ENCODE results near the gene NUDT17. TPM values are rescaled to one million over a fixed set of nuclear protein-coding genes. Genes with fewer than 3 reads are reported as not detected.

NUDT17 gene
- total and polyA plus RNA-seq, 2 experiments from 2014 or later = 2.8 to 4.3 TPM

DNA sequence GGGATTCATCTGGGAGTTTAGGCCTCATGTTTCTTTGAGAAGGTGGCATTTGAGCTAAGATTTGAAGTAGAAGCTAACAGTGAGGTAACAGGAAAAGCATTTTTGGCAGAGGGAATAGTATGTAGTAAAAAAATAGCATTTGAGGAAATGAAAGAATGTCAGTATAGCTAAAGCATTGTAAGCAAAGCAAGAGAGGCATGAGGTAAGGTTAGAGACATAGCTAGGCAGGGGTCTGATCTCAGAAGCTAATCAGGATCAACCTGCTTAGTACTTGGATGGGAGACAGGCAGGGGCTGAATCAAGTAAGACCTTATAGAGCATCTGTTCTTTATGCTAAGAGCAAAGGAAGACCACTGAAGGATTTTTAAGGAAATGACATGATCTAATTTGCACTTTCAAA is 17.5 kb upstream of the NUDT17 start:
- H3K36me3 Mint-ChIP-seq (ENCODE audit: low read depth) = peaks cover 72% of the 10 kb centered on the region
- TF ChIP-seq STAT1 (IDR thresholded peaks at IDR 0.05; ENCODE audit: unreplicated experiment) = no peak
- TF ChIP-seq ZNF114 (CRISPR knock-in tag; IDR thresholded peaks at IDR 0.05) = no peak
- no peak for TF ChIP-seq ETS1 (IDR thresholded peaks at IDR 0.05)
- TF ChIP-seq ZNF331 (CRISPR knock-in tag; IDR thresholded peaks at IDR 0.05; ENCODE audit: low read depth) = no peak
- TF ChIP-seq CREB1 (CRISPR knock-in tag; IDR thresholded peaks at IDR 0.05; ENCODE audit: low read depth) = no peak
- no peak for TF ChIP-seq ZNF462 (CRISPR knock-in tag; IDR thresholded peaks at IDR 0.05)
- TF ChIP-seq POLR2AphosphoS5 (IDR thresholded peaks at IDR 0.05; ENCODE audit: low read depth) = no peak
- TF ChIP-seq, protein P1, sequence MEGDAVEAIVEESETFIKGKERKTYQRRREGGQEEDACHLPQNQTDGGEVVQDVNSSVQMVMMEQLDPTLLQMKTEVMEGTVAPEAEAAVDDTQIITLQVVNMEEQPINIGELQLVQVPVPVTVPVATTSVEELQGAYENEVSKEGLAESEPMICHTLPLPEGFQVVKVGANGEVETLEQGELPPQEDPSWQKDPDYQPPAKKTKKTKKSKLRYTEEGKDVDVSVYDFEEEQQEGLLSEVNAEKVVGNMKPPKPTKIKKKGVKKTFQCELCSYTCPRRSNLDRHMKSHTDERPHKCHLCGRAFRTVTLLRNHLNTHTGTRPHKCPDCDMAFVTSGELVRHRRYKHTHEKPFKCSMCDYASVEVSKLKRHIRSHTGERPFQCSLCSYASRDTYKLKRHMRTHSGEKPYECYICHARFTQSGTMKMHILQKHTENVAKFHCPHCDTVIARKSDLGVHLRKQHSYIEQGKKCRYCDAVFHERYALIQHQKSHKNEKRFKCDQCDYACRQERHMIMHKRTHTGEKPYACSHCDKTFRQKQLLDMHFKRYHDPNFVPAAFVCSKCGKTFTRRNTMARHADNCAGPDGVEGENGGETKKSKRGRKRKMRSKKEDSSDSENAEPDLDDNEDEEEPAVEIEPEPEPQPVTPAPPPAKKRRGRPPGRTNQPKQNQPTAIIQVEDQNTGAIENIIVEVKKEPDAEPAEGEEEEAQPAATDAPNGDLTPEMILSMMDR (conservative IDR thresholded peaks at IDR 0.05; ENCODE audit: low read depth in 2 of 2) = no peak
- no peak for TF ChIP-seq EZH2 (IDR thresholded peaks at IDR 0.05; ENCODE audit: low read depth, unreplicated experiment)
- Histone ChIP-seq H3K4me3 (no peak overlapping the region), H3K4me2 (no peak overlapping the region), H3F3A (replicated peaks; ENCODE audit: low read depth) (0 out of 2 replicates have a peak, but pooled peaks cover 6% of the 10 kb centered on the region), H3K9me2 (ENCODE audit: insufficient read depth) (no peaks in the 10 kb centered on the region), H2AFZ (no peak overlapping the region), H4K20me1 (replicated peaks; ENCODE audit: insufficient read depth) (no peaks in the 10 kb centered on the region), H3K4me1 (ENCODE audit: insufficient read depth) (peaks cover 8% of the 10 kb centered on the region), H3K79me2 (replicated peaks; ENCODE audit: insufficient read depth) (peaks cover 20% of the 10 kb centered on the region), H3K36me3 (ENCODE audit: insufficient read depth) (peaks cover 52% of the 10 kb centered on the region), H3K27me3 (ENCODE audit: insufficient read depth) (no peaks in the 10 kb centered on the region), H3K27ac (ENCODE audit: low read depth) (no peak overlapping the region)
- no peak overlapping the region for H3K4me3 Mint-ChIP-seq
- peaks cover 2% of the 10 kb centered on the region; the same call in 2 of the 3 replicates for H3K4me1 Mint-ChIP-seq
- DNase-seq (ENCODE audit: low spot score) = no peak
- ATAC-seq = no peak
- H3K27ac Mint-ChIP-seq = no peak overlapping the region
- H3K9me3 Mint-ChIP-seq = no peaks in the 10 kb centered on the region
- H3K27me3 Mint-ChIP-seq (ENCODE audit: insufficient read depth, low read depth, poor library complexity) = peaks cover 5% of the 10 kb centered on the region

All from GM23338 (cell line).